ENCODE data around the gene BEX3.

GRCh38 chrX:103398421-103398864, 22.1 kb downstream of the BEX3 start:
- TF ChIP-seq, protein P1, sequence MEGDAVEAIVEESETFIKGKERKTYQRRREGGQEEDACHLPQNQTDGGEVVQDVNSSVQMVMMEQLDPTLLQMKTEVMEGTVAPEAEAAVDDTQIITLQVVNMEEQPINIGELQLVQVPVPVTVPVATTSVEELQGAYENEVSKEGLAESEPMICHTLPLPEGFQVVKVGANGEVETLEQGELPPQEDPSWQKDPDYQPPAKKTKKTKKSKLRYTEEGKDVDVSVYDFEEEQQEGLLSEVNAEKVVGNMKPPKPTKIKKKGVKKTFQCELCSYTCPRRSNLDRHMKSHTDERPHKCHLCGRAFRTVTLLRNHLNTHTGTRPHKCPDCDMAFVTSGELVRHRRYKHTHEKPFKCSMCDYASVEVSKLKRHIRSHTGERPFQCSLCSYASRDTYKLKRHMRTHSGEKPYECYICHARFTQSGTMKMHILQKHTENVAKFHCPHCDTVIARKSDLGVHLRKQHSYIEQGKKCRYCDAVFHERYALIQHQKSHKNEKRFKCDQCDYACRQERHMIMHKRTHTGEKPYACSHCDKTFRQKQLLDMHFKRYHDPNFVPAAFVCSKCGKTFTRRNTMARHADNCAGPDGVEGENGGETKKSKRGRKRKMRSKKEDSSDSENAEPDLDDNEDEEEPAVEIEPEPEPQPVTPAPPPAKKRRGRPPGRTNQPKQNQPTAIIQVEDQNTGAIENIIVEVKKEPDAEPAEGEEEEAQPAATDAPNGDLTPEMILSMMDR (IDR thresholded peaks at IDR 0.05), result no peak
- no peak for TF ChIP-seq EP300 (IDR thresholded peaks at IDR 0.05; ENCODE audit: low read depth)
